HG03060 (cell line): ENCODE results near the gene KANSL1L.
A peak's percentile ranks its signal among the peaks of the same experiment; 100 is the strongest.

Experiments
- ATAC-seq: cut with Tn5 transposase; IDR thresholded peaks from one replicate; pipeline ENCODE4 v1.9.1; 2021; ENCODE audit warnings: low read depth, moderate number of reproducible peaks; ENCODE audit not compliant: unreplicated experiment

Gene KANSL1L

GRCh38 chr2:210003359-210003758 is 167.8 kb downstream of the KANSL1L start:
- ATAC-seq = no peak

GRCh38 chr2:210002158-210003157 is 168.8 kb downstream of the KANSL1L start, which contains the start of gene RPE:
RPE (plus strand) TSS chr2:210002638; CDS start chr2:210002662, 24 bp downstream.
- ATAC-seq = peak; percentile 95

GRCh38 chr2:210000464-210001324 is 170.5 kb downstream of the KANSL1L start:
- no peak for ATAC-seq

- ATAC-seq = no peak
These were observed 172.6 kb downstream of the KANSL1L start for GRCh38 chr2:209998596-209998995.

GRCh38 chr2:209993968-209994367 is 177.2 kb downstream of the KANSL1L start:
- ATAC-seq = no peak

GRCh38 chr2:209990838-209991237 is 180.4 kb downstream of the KANSL1L start:
- ATAC-seq = no peak

GRCh38 chr2:209988010-209988409 is 183.2 kb downstream of the KANSL1L start:
- no peak for ATAC-seq

GRCh38 chr2:209986415-209986814 is 184.8 kb downstream of the KANSL1L start:
- no peak for ATAC-seq

- no peak for ATAC-seq
These were observed 185.3 kb downstream of the KANSL1L start for GRCh38 chr2:209985874-209986273.

- no peak for ATAC-seq
These were observed 186.9 kb downstream of the KANSL1L start for GRCh38 chr2:209984291-209984690.

GRCh38 chr2:209977386-209978239 is 193.6 kb downstream of the KANSL1L start:
- ATAC-seq = no peak

- ATAC-seq = peak; percentile 63
These were observed 194.4 kb downstream of the KANSL1L start for GRCh38 chr2:209976698-209977385.

GRCh38 chr2:209974576-209974975 is 196.6 kb downstream of the KANSL1L start:
- no peak for ATAC-seq

- no peak for ATAC-seq
These were observed 197.9 kb downstream of the KANSL1L start for GRCh38 chr2:209973328-209973727.
